ENCODE results near the gene OR51I2. TPM values are rescaled to one million over a fixed set of nuclear protein-coding genes. Genes with fewer than 3 reads are reported as not detected.

The OR51I2 gene, protein sequence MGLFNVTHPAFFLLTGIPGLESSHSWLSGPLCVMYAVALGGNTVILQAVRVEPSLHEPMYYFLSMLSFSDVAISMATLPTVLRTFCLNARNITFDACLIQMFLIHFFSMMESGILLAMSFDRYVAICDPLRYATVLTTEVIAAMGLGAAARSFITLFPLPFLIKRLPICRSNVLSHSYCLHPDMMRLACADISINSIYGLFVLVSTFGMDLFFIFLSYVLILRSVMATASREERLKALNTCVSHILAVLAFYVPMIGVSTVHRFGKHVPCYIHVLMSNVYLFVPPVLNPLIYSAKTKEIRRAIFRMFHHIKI
- not detected for total RNA-seq

DNA sequence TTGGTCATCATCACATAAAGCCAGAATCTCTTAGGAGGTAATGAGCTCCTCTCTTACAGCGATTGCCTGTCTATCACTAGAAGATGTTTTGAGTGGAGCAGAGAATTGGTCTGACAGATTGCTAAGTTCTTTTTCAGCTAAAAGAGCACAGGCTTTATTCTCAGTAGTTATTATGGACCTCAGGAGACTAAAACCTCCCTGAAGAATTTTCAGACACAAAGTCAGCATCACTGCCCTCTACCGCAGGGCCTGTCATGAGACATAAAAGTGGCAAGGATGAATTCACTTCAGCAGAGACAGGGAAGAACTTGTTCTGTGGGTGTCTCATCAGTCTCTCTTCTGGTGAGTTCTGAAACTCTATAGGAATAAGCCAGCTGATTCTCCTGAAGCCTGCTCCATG, at the start of gene OR51I2:
Gene OR51I2, plus strand, starts transcription at position 301 of the 400 bp plus-strand sequence. CDS start 4,166 bp downstream, outside the sequence.
- DNase-seq = no peak

- DNase-seq = no peak
These were observed 44.0 kb upstream of the OR51I2 start for GRCh38 chr11:5405173-5405572.

DNA sequence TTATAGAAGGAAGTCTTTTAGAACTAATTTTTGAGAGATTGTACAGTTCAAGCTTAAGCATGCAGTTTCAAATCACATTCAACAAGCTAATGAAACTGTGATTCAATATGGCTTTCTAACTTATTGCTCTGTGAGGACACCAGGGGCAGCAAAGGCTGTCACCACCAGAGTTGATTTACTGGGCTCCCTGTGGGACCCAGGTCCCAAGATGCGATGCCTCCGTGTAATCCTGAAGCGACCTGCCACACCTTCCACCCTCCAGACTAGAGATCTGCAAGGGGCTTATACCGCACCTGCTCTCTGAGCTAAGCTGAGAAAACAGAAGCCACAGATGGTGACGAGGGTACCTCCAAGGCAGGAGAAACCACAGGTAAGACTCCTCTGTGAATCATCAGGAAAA, 28.1 kb upstream of the OR51I2 start:
- no peak for DNase-seq

GRCh38 chr11:5421811-5422210, 27.3 kb upstream of the OR51I2 start, which contains the start of gene OR51Q1:
Gene OR51Q1, plus strand, starts transcription at chr11:5422111. Its CDS starts 90 bp downstream, at chr11:5422201.
- no peak for DNase-seq

DNA sequence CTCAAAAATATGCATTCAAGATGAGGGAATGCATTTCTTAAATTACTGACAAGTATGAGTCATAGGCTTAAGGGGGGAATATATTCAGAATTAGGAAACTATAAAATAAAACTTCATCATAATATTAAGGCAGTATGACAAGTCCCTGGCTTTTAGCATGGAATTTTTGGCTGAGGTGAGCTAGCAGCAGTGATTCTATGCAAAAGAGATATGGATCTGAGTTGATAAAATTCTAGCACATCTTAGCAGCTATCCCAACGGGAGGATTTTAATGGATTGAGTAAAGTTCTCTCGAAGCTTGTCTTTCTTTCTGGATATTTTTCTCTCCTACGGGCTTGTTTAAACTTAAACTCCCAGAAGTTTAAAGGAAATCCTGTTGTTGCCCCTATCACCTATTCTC, 26.0 kb upstream of the OR51I2 start:
- no peak for DNase-seq

GRCh38 chr11:5441414-5441813, 7.7 kb upstream of the OR51I2 start, which contains the start of gene OR51I1:
Gene OR51I1, minus strand, starts transcription at chr11:5441514. Its CDS starts 0 bp downstream, at chr11:5441514.
- no peak for DNase-seq

DNA sequence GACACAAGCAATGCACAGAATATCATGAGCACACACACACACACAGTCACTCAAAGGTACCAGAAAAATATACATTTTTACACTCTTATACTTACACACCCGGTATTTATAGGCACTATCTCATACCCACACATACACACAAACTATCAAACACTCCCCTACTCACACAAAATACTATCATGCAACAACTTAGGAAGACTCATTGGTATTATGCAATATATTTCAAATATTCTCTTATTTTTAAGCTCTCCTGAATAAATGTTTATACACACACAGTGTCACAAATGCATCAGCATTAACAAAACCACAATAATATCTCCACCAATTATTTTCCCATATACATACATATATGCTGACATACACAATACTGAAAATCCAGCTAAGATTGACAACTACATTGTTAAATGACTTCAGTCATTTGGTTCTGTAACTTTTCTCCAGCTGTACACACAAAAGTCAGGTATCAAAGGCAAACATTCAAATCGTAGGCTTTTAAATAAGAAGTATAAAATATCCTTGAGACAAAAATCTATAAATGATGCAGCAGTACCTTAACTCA, 5.2 kb upstream of the OR51I2 start:
- DNase-seq = no peak

DNA sequence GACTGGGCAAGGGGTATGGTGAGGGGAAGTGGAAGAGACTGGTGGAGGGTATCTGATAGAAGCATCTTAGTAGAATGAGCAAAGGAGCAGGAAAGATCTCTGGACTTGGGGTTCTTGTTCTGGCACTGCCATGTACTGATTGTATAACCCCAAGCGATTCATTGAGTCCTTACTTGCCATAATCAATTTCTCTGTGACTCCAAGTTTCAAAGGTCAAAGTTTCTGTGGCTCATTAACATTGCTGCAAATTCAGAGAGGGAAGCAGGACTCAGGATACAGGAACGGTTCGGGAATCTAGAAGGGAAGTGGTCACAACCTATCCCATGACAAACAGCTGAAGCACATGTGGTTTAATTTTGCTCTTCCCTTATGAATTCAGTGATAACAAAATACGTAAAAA, 309 bp downstream of the OR51I2 start:
- no peak for DNase-seq

DNA sequence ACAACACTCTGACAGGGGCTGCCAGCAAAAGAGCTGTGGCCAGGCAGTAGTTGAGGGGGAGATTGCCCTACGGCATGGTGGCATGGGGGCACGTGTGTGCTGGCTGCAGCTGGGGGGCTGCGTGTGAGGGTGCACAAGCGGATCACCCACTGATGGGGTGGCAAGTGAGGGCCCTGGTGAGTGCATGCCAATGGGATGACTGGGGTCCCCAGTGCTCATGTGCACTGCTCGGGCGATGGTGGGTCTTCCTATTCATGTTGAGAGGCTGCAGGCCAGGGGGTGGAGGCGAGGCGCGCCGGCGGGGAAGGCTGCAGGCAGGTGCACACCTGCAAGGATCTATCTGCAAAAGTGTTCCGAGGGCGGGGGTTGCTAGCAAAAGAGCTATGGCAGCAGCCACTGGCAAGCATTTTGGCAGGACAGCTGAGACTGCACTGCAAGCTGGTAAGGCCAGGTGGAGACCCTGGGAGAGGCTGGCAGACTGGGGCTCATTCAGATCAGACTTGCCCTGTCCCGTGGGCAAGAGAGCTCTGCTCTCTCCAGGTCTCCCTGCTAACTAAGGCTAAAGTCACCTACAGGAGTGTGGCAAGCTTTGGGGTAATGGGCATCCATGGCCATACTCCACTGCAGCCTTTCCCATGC, 12.0 kb downstream of the OR51I2 start:
- no peak for DNase-seq

- no peak for DNase-seq
These were observed 18.4 kb downstream of the OR51I2 start for GRCh38 chr11:5467527-5467926.

GRCh38 chr11:5473921-5474320, 24.8 kb downstream of the OR51I2 start:
- no peak for DNase-seq

DNA sequence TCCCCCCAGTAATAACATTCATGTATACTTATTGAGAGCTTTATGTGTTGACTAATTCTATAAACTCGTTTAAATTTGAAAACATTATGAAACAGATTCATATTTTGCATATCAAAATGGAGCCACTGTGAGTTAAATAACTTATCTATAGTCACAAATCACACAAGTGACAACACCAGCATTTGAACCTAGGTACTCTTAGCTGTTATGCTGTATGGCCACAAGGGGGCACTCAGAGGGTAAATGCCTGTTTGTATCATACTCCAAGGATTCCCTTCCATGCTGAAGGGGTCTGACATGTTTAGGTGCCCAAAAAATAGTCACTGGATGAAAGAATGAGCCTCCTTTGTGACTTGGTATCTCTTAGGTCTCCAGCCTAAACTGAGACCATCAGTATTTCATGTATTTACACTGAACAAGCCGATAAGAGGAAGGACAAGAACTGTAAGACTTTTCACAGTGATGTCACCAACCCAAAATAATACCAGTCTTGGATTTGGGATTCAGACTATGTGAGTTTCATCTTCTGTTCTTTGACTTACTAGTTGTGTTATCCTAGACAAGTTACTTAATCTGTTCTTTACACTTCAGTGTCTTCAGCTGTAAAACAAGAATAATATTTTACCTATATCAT, 27.2 kb downstream of the OR51I2 start:
- peak; percentile 13 for DNase-seq

DNA sequence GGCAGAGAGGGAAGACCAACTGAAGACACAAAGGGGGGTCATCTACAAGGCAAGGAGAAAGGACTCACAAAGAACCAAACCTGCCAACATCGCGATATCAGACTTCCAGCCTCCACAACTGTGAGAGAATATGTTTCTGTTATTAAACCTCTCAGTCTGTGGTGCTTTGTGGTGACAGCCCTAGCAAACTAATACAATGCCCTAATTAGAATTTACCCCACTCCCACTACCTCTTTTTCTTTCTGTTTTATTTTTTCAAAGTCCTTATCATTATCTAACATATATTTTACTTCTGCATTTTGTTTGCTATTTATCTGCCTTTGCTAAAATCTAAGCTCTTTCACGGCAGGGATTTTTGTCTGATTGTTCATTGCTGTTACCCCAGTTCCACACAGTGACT, 36.9 kb downstream of the OR51I2 start:
- DNase-seq = no peak

DNA sequence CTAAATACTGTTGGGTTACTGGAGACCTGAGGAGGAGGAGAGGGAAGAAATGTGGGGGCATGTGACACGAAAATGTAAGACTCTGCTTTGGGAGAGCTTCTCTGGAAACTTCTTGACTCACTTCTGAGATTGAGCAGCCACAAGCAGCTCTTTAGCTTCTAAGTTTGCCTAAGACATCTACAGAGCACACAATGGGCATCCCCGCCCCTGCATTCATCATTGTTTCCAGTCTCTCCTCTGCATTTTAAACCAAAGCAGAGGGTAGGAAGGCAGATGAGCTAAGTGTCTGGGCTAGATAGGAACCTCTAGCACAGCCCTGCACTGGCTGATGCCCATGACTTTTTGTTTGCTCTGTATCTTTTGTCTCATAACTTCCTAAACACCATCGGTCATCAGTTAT, 37.3 kb downstream of the OR51I2 start:
- no peak for DNase-seq

DNA sequence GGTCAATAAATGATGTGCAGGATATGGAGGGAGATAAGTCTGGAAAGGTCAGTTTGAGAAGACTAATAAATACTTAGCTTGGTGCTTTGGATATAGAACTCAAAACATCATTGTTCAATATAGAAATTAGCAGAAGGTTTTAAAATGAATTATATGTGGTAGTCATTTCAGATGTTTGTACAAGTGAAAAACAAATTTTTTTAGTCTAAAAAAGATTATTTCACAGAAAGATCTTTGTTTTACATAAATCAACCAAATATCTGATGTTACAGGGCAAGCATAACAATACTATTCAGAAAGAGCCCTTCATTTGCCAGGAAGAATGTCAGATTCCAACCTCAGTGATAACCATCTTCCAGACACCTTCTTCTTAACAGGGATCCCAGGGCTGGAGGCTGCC, 39.3 kb downstream of the OR51I2 start, which contains the start of gene OR52D1:
Gene OR52D1, plus strand, starts transcription at position 301 of the 400 bp plus-strand sequence. Its CDS starts 22 bp downstream, at position 323.
- no peak for DNase-seq

GRCh38 chr11:5488798-5489399, 39.8 kb downstream of the OR51I2 start:
- no peak for DNase-seq

DNA sequence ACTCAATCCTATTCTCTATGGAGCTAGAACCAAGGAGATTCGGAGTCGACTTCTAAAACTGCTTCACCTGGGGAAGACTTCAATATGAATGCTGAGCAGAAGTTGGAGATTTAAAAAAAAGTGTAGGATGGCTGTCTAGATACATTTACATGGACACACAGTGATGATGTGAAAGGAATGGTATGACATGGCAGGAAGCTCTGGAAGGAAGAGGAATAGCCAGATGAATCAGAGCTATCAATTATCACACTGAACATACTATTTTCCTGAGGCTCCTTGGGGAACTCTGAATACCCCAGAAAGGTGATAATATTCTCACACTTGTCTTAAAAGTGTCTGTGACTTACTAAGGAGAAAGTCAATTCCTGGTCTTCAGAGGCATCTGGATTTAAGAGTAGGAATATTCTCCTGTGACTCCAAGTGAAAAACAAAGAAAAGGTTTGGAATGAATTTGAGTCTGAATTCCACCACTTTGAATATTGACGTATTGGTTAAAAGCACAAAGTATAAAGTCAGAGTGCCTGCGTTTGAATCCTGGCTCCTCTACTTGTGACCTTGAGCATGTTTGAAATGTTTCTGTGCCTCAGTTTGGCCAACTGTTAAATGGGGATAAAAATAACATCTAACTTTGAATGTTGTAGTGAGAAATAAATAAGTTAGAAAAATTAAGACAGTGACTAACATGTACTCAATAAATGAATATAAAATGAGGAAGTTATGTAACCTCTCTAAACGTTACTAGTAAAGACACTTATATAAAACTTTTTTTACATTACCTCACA, 40.6 kb downstream of the OR51I2 start:
- no peak for DNase-seq

DNA sequence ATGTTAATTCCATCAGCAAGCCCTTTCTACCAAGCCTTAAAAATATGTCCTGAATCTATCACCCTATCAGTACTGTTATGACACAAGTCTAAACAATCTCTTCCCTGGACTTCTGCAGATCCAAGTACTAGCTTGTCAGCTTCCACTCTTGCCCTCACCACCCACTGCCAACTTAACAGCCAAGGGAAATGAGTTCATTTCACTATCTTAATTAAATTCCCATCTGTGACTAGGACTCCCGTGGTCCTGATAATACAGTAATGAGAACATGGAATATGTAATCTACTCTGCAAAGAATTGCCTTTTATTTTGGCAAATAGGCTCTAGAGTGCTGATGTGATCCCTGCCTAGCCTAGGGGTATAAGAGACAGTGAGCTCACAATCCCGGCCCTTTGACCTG, 50.5 kb downstream of the OR51I2 start:
- DNase-seq = no peak

DNA sequence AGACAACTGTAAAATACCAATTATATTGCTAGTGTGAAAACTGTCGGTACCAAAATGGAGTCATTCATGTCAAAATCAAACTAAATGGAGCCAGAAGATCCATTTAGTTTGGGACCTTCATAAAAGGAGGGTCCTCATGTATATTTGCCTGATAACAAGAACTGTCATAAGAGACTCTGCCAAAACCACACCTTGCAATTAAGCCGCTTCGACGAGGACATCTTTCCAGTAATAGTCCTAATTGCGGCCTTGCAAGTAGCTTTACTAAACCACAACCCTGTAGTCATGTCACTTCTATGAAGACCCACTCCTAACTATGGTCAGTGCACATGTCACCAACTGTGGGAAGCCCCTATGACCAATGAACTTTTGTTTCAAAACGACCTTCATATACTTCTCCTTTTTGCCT, 51.3 kb downstream of the OR51I2 start:
- DNase-seq = no peak

GRCh38 chr11:5504403-5504921, 55.3 kb downstream of the OR51I2 start:
- no peak for DNase-seq

- DNase-seq = no peak
These were observed 56.4 kb downstream of the OR51I2 start for GRCh38 chr11:5505363-5506048.
